Panc1 (cell line): ENCODE data around the gene TAF13. TPM values are rescaled to one million over a fixed set of nuclear protein-coding genes. Genes with fewer than 3 reads are reported as not detected.

Source experiments
- ATAC-seq: fragments of 200-7000 bp; cut with Tn5 transposase; 2 replicates; pipeline ENCODE4 v1.9.1; 2020; ENCODE audit warnings: mild to moderate bottlenecking, moderate library complexity
- BruUV-seq: library from RNA; stranded (reverse); fragments of 400-500 nt; replicated peaks from 2 replicates; lab custom pipeline; 2021; lab: Mats Ljungman, UMichigan
- CTCF ChIA-PET: fragments of 300-600 bp; sonication (Branson Sonifier 250); formaldehyde crosslinking; loops from one replicate; lab custom pipeline; 2022; ENCODE audit warnings: antibody characterized with exemption; lab: Charles Lee
- POLR2A ChIA-PET: fragments of 300-600 bp; sonication (Branson Sonifier 250); formaldehyde crosslinking; loops from one replicate; lab custom pipeline; 2022; ENCODE audit warnings: antibody characterized with exemption; lab: Charles Lee
- DNase-seq: peaks from one replicate; pipeline ENCODE4 v3.0.0-alpha.2; 2010; ENCODE audit warnings: low read depth, low spot score
- H3K27ac ChIP-seq: 2 replicates; pipeline ENCODE4 v1.5.1; 2011; ENCODE audit warnings: mild to moderate bottlenecking, low read length, inconsistent platforms
- H3K27me3 ChIP-seq: fragments of 200-500 bp; sonication (Bioruptor generic); 2 replicates; pipeline ENCODE4 v1.6.0; 2014; ENCODE audit warnings: low read length, inconsistent platforms; ENCODE audit not compliant: control insufficient read depth, insufficient read depth
- H3K36me3 ChIP-seq: fragments of 200-500 bp; sonication (Bioruptor generic); 2 replicates; pipeline ENCODE4 v1.5.1; 2014; ENCODE audit warnings: inconsistent platforms, mild to moderate bottlenecking, low read length, moderate library complexity; ENCODE audit not compliant: control insufficient read depth, insufficient read depth
- H3K4me1 ChIP-seq: 2 replicates; pipeline ENCODE4 v1.5.1; 2011; ENCODE audit warnings: inconsistent platforms, mild to moderate bottlenecking, low read length, moderate library complexity; ENCODE audit not compliant: control insufficient read depth, insufficient read depth
- H3K4me3 ChIP-seq, 2 experiments: 2 replicates each; pipeline ENCODE4 v1.5.1; 2011 to 2012; ENCODE audit warnings: low read depth in 2 of 2, low read length in 2 of 2, mild to moderate bottlenecking in 2 of 2, inconsistent platforms in 1 of 2, moderate library complexity in 1 of 2
- H3K9me3 ChIP-seq: fragments of 200-500 bp; sonication (Bioruptor generic); 2 replicates; pipeline ENCODE4 v1.5.1; 2014; ENCODE audit warnings: low read depth, mild to moderate bottlenecking, inconsistent platforms, low read length, moderate library complexity; ENCODE audit not compliant: control insufficient read depth, insufficient read depth
- POLR2AphosphoS5 ChIP-seq: IDR thresholded peaks from 2 replicates; pipeline ENCODE4 v1.6.1; 2012; ENCODE audit warnings: mild to moderate bottlenecking, low read depth, low read length, moderate library complexity
- REST ChIP-seq, 2 experiments: IDR thresholded peaks; 2 replicates each; pipeline ENCODE4 v1.6.1; 2011 to 2012; ENCODE audit warnings: low read depth in 2 of 2, control low read depth in 1 of 2, low read length in 1 of 2, mild to moderate bottlenecking in 1 of 2, moderate library complexity in 1 of 2; ENCODE audit not compliant: insufficient read depth in 1 of 2
- SIN3A ChIP-seq: IDR thresholded peaks from 2 replicates; pipeline ENCODE4 v1.6.1; 2012; ENCODE audit warnings: low read depth, mild to moderate bottlenecking, low read length, moderate library complexity, borderline replicate concordance; ENCODE audit not compliant: insufficient read depth
- TCF7L2 ChIP-seq: IDR thresholded peaks from 2 replicates; pipeline ENCODE4 v1.6.1; 2011; ENCODE audit warnings: mild to moderate bottlenecking, low read depth, low read length, inconsistent platforms
- in situ Hi-C: cut with HindIII; loops from 2 replicates; pipeline ENCODE4 v1.10.0; 2016; ENCODE audit warnings: low sequenced_read_pairs, low pct_unique_long_range_greater_than_20kb
- intact Hi-C: fragments of 100-400 bp; cut with micrococcal nuclease; formaldehyde crosslinking; loops from one replicate; pipeline ENCODE4 v1.10.0; 2022; ENCODE audit not compliant: unreplicated experiment
- total RNA-seq: library from RNA; stranded (reverse); gene quantifications from one replicate; pipeline ENCODE4 v1.2.1, GENCODE V29; 2021; ENCODE audit not compliant: unreplicated experiment
- TF ChIP-seq, protein P1 (sequence below): fragments of 450-650 bp; IDR thresholded peaks from 2 replicates; pipeline ENCODE4 v1.5.1; 2017; ENCODE audit warnings: mild to moderate bottlenecking

The TAF13 gene
- total RNA-seq, 1 experiment from 2014 or later, result 28.9 TPM

GRCh38 chr1:109027841-109028240 is 48.0 kb downstream of the TAF13 start:
- Histone ChIP-seq H3K36me3 (no peaks in the 10 kb centered on the region), H3K4me1 (no peaks in the 10 kb centered on the region), H3K4me3 (no peak overlapping the region), H3K9me3 (no peaks in the 10 kb centered on the region), H3K27ac (no peak overlapping the region), H3K27me3 (no peaks in the 10 kb centered on the region)
- POLR2A ChIA-PET, result no interaction called here
- BruUV-seq, result no TSS peak
- TF ChIP-seq REST (IDR thresholded peaks at IDR 0.05; ENCODE audit: insufficient read depth in 1 of 2, low read depth in 2 of 2, low read length in 1 of 2) (no peak), TCF7L2 (no peak), POLR2AphosphoS5 (no peak), SIN3A (no peak)
- TF ChIP-seq, protein P1, sequence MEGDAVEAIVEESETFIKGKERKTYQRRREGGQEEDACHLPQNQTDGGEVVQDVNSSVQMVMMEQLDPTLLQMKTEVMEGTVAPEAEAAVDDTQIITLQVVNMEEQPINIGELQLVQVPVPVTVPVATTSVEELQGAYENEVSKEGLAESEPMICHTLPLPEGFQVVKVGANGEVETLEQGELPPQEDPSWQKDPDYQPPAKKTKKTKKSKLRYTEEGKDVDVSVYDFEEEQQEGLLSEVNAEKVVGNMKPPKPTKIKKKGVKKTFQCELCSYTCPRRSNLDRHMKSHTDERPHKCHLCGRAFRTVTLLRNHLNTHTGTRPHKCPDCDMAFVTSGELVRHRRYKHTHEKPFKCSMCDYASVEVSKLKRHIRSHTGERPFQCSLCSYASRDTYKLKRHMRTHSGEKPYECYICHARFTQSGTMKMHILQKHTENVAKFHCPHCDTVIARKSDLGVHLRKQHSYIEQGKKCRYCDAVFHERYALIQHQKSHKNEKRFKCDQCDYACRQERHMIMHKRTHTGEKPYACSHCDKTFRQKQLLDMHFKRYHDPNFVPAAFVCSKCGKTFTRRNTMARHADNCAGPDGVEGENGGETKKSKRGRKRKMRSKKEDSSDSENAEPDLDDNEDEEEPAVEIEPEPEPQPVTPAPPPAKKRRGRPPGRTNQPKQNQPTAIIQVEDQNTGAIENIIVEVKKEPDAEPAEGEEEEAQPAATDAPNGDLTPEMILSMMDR, result no peak
- DNase-seq, result no peak
- CTCF ChIA-PET, result interaction anchor here (0.5 kb wide), 1 partner anchor 37 kb away, joined by 3 read pairs; no protein-coding TSS in a partner anchor
- no peak for ATAC-seq
- intact Hi-C loops (no loop called here), in situ Hi-C loops (no loop called here)

DNA sequence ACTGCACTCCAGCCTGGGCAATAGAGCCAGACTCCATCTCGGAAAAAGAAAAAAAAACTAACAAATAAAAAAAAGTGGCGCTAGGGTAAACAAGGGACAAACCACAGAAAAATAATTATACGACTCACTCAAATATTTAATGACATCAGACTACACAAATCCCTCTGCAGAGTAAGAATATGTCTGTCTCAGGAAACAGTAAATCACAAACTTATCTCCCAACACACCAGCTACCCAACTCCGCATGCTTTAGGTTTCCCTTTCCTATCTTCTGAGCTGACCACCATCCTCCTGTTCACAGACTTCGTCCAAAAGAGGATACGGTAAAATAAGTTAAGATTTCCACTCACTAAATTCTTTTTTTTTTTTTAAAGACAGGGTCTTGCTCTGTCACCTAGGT is 50.1 kb downstream of the TAF13 start:
- intact Hi-C loops (no loop called here), in situ Hi-C loops (no loop called here)
- no peak for ATAC-seq
- Histone ChIP-seq H3K27ac (no peak overlapping the region), H3K36me3 (no peaks in the 10 kb centered on the region), H3K4me1 (no peaks in the 10 kb centered on the region), H3K4me3 (no peak overlapping the region), H3K27me3 (no peaks in the 10 kb centered on the region), H3K9me3 (no peaks in the 10 kb centered on the region)
- ChIA-PET CTCF (interaction anchor here (0.7 kb wide), 1 partner anchor 20 kb away, joined by 4 read pairs; no protein-coding TSS in a partner anchor), POLR2A (no interaction called here)
- BruUV-seq, result no TSS peak
- no peak for DNase-seq
- TF ChIP-seq SIN3A (no peak), REST (IDR thresholded peaks at IDR 0.05; ENCODE audit: insufficient read depth in 1 of 2, low read depth in 2 of 2, low read length in 1 of 2) (no peak)
- TF ChIP-seq, protein P1, result no peak
